GM12878 (cell line): ENCODE measurements around the gene BIRC5. TPM values are rescaled to one million over a fixed set of nuclear protein-coding genes. Genes with fewer than 3 reads are reported as not detected.

Source experiments
- BACH1 ChIP-seq: fragments of 450-650 bp; IDR thresholded peaks from 2 replicates; pipeline ENCODE4 v1.6.1; 2017; ENCODE audit warnings: mild to moderate bottlenecking, borderline replicate concordance
- FOXK2 ChIP-seq: fragments of 450-650 bp; IDR thresholded peaks from 2 replicates; pipeline ENCODE4 v1.6.1; 2017; ENCODE audit warnings: mild to moderate bottlenecking, moderate library complexity
- HDAC2 ChIP-seq: fragments of 200-600 bp; sonication (generic); IDR thresholded peaks from 2 replicates; pipeline ENCODE4 v1.6.1; 2017
- HDAC6 ChIP-seq: fragments of 200-600 bp; sonication (generic); IDR thresholded peaks from one replicate; pipeline ENCODE4 v1.8.0; 2017; ENCODE audit warnings: antibody characterized with exemption; ENCODE audit not compliant: unreplicated experiment
- IRF4 ChIP-seq: IDR thresholded peaks from 2 replicates; pipeline ENCODE4 v1.6.1; 2011; ENCODE audit warnings: low read depth, low read length
- KLF5 ChIP-seq: fragments of 450-650 bp; IDR thresholded peaks from 2 replicates; pipeline ENCODE4 v1.6.1; 2014; ENCODE audit warnings: mild to moderate bottlenecking; ENCODE audit not compliant: partially characterized antibody
- MEF2B ChIP-seq: fragments of 450-650 bp; IDR thresholded peaks from 2 replicates; pipeline ENCODE4 v1.6.1; 2018; ENCODE audit warnings: mild to moderate bottlenecking, moderate library complexity; ENCODE audit not compliant: partially characterized antibody, poor library complexity, severe bottlenecking
- RAD51 ChIP-seq: fragments of 450-650 bp; IDR thresholded peaks from 2 replicates; pipeline ENCODE4 v1.6.1; 2016; ENCODE audit warnings: moderate library complexity, mild to moderate bottlenecking, inconsistent platforms
- RB1 ChIP-seq: fragments of 450-650 bp; formaldehyde crosslinking; IDR thresholded peaks from 2 replicates; pipeline ENCODE4 v1.6.1; 2017; ENCODE audit warnings: mild to moderate bottlenecking, borderline replicate concordance
- TCF12 ChIP-seq: IDR thresholded peaks from 2 replicates; pipeline ENCODE4 v1.6.1; 2011; ENCODE audit warnings: low read depth, mild to moderate bottlenecking, low read length
- TCF3 ChIP-seq: IDR thresholded peaks from 2 replicates; pipeline ENCODE4 v1.6.1; 2012; ENCODE audit warnings: low read depth, mild to moderate bottlenecking, low read length, borderline replicate concordance; ENCODE audit not compliant: insufficient read depth
- ZNF384 ChIP-seq: IDR thresholded peaks from 2 replicates; pipeline ENCODE4 v1.6.1; 2012; ENCODE audit warnings: low read depth, mild to moderate bottlenecking, low read length, improper control_type of control experiment, borderline replicate concordance
- ZNF622 ChIP-seq: fragments of 450-650 bp; IDR thresholded peaks from 2 replicates; pipeline ENCODE4 v1.6.1; 2017; ENCODE audit warnings: mild to moderate bottlenecking, inconsistent platforms
- ZZZ3 ChIP-seq: IDR thresholded peaks from 2 replicates; pipeline ENCODE4 v1.6.1; 2011; ENCODE audit warnings: low read depth; ENCODE audit not compliant: control insufficient read depth, insufficient read length
- polyA plus RNA-seq, 11 experiments: library from polyadenylated mRNA; depleted of rRNA in 4 of 11; unstranded in 6 of 11; stranded (reverse) in 5 of 11; fragments of >200 nt; fragmentation: Nextera tagmentation in 4 of 11; fragmentation: Illumina TruSeq in 1 of 11; extraction: Ambion mirVana in 4 of 11; extraction: Trizol in 1 of 11; gene quantifications; 1 replicate in 1 of 11; 2 replicates in 10 of 11; pipeline versions ENCODE4 v1.2.1 to v1.2.3, GENCODE V29; 2011 to 2016; ENCODE audit warnings: inconsistent platforms in 2 of 11, missing spikeins in 2 of 11, low read depth in 1 of 11
- total RNA-seq, 4 experiments: library from RNA; depleted of rRNA in 3 of 4; stranded (reverse); fragments of >200 nt in 3 of 4; fragmentation: Illumina TruSeq in 1 of 4; extraction: Trizol in 1 of 4; gene quantifications; 2 replicates each; pipeline versions ENCODE4 v1.2.1 to v1.2.3, GENCODE V29; 2013 to 2021
- TF ChIP-seq, protein P1 (sequence below): IDR thresholded peaks from 2 replicates; pipeline ENCODE4 v1.6.1; 2011; ENCODE audit warnings: mild to moderate bottlenecking, low read depth, low read length, moderate library complexity; ENCODE audit not compliant: insufficient replicate concordance
- TF ChIP-seq, protein P2 (sequence below): fragments of 450-650 bp; formaldehyde crosslinking; IDR thresholded peaks from 2 replicates; pipeline ENCODE4 v1.4.0; 2022; ENCODE audit warnings: mild to moderate bottlenecking, moderate library complexity
- TF ChIP-seq, protein P3 (sequence below): fragments of 450-650 bp; conservative IDR thresholded peaks from 2 replicates; pipeline ENCODE4 v1.6.1; 2017; ENCODE audit warnings: mild to moderate bottlenecking, moderate library complexity
- TF ChIP-seq, protein P4 (sequence below): fragments of 150-350 bp; IDR thresholded peaks from 2 replicates; pipeline ENCODE4 v1.6.1; 2016; ENCODE audit warnings: low read depth, low read length
- TF ChIP-seq, protein P5 (sequence below): IDR thresholded peaks from 2 replicates; pipeline ENCODE4 v1.6.1; 2012; ENCODE audit warnings: low read depth, low read length, improper control_type of control experiment

Gene BIRC5
- total and polyA plus RNA-seq, 10 of the 15 experiments (the other 5 are each of a cell fraction or from before 2014, with no cell fraction given), result 41.0 to 175 (median 90.8) TPM

DNA sequence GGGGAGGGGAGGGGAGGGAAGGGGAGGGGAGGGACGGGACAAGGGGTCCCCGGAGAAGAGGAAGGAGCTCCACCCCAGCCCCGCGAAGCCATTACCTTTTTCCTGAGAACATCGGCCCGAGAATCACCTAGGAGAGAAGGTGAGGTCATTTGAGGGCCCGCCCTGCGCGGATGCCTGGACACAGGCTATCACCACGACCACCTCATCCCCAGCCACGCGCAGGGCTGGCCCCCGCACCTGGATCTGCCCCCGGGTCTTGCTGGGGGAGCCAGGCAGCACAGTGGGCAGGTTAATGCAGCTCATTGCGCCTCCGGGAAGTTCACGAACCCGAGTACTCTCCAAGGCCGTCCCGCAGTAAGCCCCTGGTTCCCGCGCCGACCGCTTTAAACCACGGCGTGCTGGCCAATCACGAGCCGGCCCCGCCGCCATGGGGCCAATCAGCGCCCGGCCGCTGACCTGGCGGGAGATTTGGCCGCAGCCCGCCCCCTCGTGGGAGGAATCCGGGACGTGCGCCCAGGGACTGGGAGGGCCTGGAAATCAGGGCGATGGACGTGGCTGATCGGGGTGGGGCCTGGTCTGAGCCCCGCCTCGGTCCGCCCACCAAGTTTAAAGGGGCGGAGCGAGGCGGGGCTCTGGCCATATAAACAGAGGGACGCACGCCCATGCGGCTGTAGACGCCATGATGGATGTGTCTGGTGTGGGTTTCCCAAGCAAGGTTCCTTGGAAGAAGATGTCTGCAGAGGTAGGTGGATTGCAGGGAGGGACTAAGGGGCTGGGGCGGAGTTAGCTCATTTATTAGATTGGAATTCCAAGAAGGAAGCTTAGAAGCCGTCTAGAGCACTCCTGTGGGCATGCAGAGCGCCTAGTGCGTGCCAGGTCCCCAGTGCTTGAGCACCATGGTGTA, 27.1 kb upstream of the BIRC5 start, which contains the start of the genes AFMID and TK1 (continued):
- peak; percentile 55 for TF ChIP-seq KLF5
- TF ChIP-seq RB1, result peak; percentile 98; the same call in 1 of the 2 replicates
- TF ChIP-seq IRF4, result no peak
- TF ChIP-seq RAD51, result no peak
- TF ChIP-seq, protein P1, sequence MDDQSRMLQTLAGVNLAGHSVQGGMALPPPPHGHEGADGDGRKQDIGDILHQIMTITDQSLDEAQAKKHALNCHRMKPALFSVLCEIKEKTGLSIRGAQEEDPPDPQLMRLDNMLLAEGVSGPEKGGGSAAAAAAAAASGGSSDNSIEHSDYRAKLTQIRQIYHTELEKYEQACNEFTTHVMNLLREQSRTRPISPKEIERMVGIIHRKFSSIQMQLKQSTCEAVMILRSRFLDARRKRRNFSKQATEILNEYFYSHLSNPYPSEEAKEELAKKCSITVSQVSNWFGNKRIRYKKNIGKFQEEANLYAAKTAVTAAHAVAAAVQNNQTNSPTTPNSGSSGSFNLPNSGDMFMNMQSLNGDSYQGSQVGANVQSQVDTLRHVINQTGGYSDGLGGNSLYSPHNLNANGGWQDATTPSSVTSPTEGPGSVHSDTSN, result peak; percentile 36
- no peak for TF ChIP-seq ZNF384
- TF ChIP-seq, protein P2, sequence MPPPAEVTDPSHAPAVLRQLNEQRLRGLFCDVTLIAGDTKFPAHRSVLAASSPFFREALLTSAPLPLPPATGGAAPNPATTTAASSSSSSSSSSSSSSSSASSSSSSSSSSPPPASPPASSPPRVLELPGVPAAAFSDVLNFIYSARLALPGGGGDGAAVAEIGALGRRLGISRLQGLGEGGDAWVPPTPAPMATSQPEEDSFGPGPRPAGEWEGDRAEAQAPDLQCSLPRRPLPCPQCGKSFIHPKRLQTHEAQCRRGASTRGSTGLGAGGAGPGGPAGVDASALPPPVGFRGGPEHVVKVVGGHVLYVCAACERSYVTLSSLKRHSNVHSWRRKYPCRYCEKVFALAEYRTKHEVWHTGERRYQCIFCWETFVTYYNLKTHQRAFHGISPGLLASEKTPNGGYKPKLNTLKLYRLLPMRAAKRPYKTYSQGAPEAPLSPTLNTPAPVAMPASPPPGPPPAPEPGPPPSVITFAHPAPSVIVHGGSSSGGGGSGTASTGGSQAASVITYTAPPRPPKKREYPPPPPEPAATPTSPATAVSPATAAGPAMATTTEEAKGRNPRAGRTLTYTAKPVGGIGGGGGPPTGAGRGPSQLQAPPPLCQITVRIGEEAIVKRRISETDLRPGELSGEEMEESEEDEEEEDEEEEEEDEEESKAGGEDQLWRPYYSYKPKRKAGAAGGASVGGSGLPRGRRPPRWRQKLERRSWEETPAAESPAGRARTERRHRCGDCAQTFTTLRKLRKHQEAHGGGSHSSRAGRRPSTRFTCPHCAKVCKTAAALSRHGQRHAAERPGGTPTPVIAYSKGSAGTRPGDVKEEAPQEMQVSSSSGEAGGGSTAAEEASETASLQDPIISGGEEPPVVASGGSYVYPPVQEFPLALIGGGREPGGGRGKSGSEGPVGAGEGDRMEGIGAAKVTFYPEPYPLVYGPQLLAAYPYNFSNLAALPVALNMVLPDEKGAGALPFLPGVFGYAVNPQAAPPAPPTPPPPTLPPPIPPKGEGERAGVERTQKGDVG (CRISPR knock-in tag), result no peak
- TF ChIP-seq FOXK2, result peak; percentile 52; the same call in 1 of the 2 replicates
- TF ChIP-seq HDAC2, result no peak
- TF ChIP-seq ZNF622, result no peak
- peak; percentile 75; the same call in 1 of the 2 replicates for TF ChIP-seq TCF3
- no peak for TF ChIP-seq ZZZ3
- TF ChIP-seq, protein P3, sequence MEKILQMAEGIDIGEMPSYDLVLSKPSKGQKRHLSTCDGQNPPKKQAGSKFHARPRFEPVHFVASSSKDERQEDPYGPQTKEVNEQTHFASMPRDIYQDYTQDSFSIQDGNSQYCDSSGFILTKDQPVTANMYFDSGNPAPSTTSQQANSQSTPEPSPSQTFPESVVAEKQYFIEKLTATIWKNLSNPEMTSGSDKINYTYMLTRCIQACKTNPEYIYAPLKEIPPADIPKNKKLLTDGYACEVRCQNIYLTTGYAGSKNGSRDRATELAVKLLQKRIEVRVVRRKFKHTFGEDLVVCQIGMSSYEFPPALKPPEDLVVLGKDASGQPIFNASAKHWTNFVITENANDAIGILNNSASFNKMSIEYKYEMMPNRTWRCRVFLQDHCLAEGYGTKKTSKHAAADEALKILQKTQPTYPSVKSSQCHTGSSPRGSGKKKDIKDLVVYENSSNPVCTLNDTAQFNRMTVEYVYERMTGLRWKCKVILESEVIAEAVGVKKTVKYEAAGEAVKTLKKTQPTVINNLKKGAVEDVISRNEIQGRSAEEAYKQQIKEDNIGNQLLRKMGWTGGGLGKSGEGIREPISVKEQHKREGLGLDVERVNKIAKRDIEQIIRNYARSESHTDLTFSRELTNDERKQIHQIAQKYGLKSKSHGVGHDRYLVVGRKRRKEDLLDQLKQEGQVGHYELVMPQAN, result peak; percentile 96
- no peak for TF ChIP-seq MEF2B
- TF ChIP-seq, protein P4, sequence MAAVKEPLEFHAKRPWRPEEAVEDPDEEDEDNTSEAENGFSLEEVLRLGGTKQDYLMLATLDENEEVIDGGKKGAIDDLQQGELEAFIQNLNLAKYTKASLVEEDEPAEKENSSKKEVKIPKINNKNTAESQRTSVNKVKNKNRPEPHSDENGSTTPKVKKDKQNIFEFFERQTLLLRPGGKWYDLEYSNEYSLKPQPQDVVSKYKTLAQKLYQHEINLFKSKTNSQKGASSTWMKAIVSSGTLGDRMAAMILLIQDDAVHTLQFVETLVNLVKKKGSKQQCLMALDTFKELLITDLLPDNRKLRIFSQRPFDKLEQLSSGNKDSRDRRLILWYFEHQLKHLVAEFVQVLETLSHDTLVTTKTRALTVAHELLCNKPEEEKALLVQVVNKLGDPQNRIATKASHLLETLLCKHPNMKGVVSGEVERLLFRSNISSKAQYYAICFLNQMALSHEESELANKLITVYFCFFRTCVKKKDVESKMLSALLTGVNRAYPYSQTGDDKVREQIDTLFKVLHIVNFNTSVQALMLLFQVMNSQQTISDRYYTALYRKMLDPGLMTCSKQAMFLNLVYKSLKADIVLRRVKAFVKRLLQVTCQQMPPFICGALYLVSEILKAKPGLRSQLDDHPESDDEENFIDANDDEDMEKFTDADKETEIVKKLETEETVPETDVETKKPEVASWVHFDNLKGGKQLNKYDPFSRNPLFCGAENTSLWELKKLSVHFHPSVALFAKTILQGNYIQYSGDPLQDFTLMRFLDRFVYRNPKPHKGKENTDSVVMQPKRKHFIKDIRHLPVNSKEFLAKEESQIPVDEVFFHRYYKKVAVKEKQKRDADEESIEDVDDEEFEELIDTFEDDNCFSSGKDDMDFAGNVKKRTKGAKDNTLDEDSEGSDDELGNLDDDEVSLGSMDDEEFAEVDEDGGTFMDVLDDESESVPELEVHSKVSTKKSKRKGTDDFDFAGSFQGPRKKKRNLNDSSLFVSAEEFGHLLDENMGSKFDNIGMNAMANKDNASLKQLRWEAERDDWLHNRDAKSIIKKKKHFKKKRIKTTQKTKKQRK, result no peak
- no peak for TF ChIP-seq BACH1
- TF ChIP-seq TCF12, result no peak
- TF ChIP-seq, protein P5, sequence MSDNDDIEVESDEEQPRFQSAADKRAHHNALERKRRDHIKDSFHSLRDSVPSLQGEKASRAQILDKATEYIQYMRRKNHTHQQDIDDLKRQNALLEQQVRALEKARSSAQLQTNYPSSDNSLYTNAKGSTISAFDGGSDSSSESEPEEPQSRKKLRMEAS, result peak; percentile 91
- peak; percentile 41 for TF ChIP-seq HDAC6
